Activated CD4-positive, alpha-beta T cell treated with anti-CD3 and anti-CD28 coated beads for 36 hours (primary cell): ENCODE results near the gene TIAM2. TPM values are rescaled to one million over a fixed set of nuclear protein-coding genes. Genes with fewer than 3 reads are reported as not detected.
"Not testable (repeated sequence)": the region's sequence is repeated elsewhere in the genome, so short reads cannot be mapped to it uniquely, and the experiment has no call there.

ENCODE experiments used
- ATAC-seq: fragments of 200-7000 bp; cut with Tn5 transposase; one replicate; pipeline ENCODE4 v1.10.0; 2021; ENCODE audit warnings: mild to moderate bottlenecking, moderate library complexity
- CTCF ChIA-PET: fragments of 350-600 bp; sonication (Branson Sonifier 250); formaldehyde crosslinking; loops from one replicate; lab custom pipeline; 2021; ENCODE audit warnings: antibody characterized with exemption; lab: Charles Lee
- POLR2A ChIA-PET: fragments of 350-600 bp; sonication (Branson Sonifier 250); formaldehyde crosslinking; loops from one replicate; lab custom pipeline; 2021; ENCODE audit warnings: antibody characterized with exemption, inconsistent platforms; lab: Charles Lee
- DNase-seq: peaks from one replicate; pipeline ENCODE4 v3.0.0-alpha.2; 2020
- H3K27ac Mint-ChIP-seq: one replicate; pipeline ENCODE4 v1.8.0; 2021; ENCODE audit warnings: mixed read lengths
- H3K27me3 Mint-ChIP-seq: one replicate; pipeline ENCODE4 v1.8.0; 2021; ENCODE audit warnings: mixed read lengths
- H3K36me3 Mint-ChIP-seq: one replicate; pipeline ENCODE4 v1.8.0; 2021; ENCODE audit warnings: low read depth, mixed read lengths
- H3K4me1 Mint-ChIP-seq: one replicate; pipeline ENCODE4 v1.8.0; 2021; ENCODE audit warnings: mixed read lengths
- H3K4me3 Mint-ChIP-seq: one replicate; pipeline ENCODE4 v1.8.0; 2021; ENCODE audit warnings: mild to moderate bottlenecking, moderate library complexity, mixed read lengths
- H3K9me3 Mint-ChIP-seq: one replicate; pipeline ENCODE4 v1.8.0; 2021; ENCODE audit warnings: low read depth, mixed read lengths
- intact Hi-C, 2 experiments: fragments of 100-400 bp; cut with DNase I in 1 of 2; cut with micrococcal nuclease in 1 of 2; formaldehyde crosslinking; loops; one replicate each; pipeline versions ENCODE4 v1.14.2 to v1.15.1; 2022 to 2024; cut with DNase I, micrococcal nuclease
- total RNA-seq, 2 experiments: library from RNA; stranded (reverse); gene quantifications; one replicate each; pipeline ENCODE4 v1.2.3, GENCODE V29; 2021

TIAM2 gene
- total RNA-seq, 2 experiments from 2014 or later, result 10.4 to 12.0 TPM

DNA sequence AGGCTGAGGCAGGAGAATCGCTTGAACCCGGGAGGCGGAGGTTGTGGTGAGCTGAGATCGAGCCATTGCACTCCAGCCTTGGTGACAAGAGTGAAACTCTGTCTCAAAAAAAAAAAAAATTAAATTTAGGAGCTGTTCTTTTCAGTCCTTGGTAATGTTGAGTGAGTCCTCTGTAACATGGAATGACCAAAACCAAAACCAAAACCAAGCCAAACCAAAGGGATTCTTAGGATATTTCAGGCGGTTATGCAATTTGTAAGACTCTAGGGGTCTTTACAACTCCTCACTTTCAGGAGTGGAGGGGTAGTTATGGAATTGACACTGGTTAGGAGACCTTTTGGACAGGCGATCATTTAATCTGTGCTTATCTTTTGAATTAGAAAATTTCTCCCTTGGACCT is 15.8 kb downstream of the TIAM2 start:
- no peak for DNase-seq
- H3K4me1 Mint-ChIP-seq, result peaks cover 2% of the 10 kb centered on the region
- ChIA-PET CTCF (interaction anchor here (0.8 to 1.7 kb wide), 4 partner anchors 11 to 84 kb away, joined by 3 to 6 read pairs (median 3); no protein-coding TSS in a partner anchor), POLR2A (no interaction called here)
- peaks cover 2% of the 10 kb centered on the region for H3K27me3 Mint-ChIP-seq
- H3K36me3 Mint-ChIP-seq, result no peaks in the 10 kb centered on the region
- no peak overlapping the region for H3K4me3 Mint-ChIP-seq
- no peaks in the 10 kb centered on the region for H3K9me3 Mint-ChIP-seq
- intact Hi-C loops, result no loop called here
- ATAC-seq, result no peak
- H3K27ac Mint-ChIP-seq, result no peak overlapping the region

DNA sequence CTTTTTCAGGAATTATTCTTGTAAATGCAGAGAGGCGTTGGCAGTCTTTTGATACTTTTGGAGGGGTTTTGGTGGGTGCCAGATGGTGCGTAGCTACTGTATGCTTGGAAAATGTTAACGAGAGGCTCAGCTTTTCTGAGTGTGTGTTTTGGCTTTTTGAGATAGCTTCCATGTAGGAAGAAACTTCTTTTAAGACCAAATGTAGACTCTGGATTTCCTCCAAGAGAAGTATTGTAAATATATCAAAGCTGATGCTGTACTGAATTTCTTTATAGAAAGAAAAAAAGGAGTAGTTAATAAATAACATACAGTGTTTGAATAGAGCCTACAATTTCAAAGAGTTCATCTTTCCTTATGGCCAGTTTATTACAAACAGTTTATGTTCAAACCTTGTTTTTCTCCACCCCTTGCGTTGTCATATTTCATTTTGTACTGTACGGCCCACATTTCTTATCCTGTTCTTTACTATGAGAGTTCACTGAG is 16.7 kb downstream of the TIAM2 start:
- peaks cover 2% of the 10 kb centered on the region for H3K4me1 Mint-ChIP-seq
- DNase-seq (no peak), ATAC-seq (no peak)
- CTCF ChIA-PET, result interaction anchor here (0.8 to 1.7 kb wide), 3 partner anchors 10 to 85 kb away, joined by 3 to 6 read pairs (median 3); no protein-coding TSS in a partner anchor
- H3K9me3 Mint-ChIP-seq, result no peaks in the 10 kb centered on the region
- no peak overlapping the region for H3K4me3 Mint-ChIP-seq
- H3K27ac Mint-ChIP-seq, result no peak overlapping the region
- POLR2A ChIA-PET, result no interaction called here
- H3K27me3 Mint-ChIP-seq, result peaks cover 2% of the 10 kb centered on the region
- intact Hi-C loops, result no loop called here
- H3K36me3 Mint-ChIP-seq, result no peaks in the 10 kb centered on the region

DNA sequence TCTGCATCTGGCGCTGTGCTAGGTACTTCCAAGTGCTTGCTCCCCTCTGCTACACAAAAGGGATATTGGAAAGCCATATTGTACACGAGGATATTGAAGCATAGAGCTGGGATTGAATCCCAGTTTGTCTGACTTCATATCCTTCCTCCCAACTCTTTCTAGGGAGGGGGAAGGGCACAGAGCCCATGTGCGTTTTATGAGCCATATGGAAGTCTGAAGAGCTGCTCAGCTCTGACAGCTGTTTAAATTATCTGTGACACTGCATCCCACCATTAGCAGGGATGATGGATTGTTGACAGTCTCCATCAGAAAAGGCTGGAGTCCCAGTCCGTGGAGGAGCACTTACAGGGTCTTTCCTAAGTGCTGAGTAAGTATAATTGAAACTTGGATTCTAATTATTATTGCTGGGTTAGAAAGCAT is 18.4 kb downstream of the TIAM2 start:
- Mint-ChIP-seq H3K9me3 (no peaks in the 10 kb centered on the region), H3K27ac (no peak overlapping the region), H3K27me3 (peaks cover 2% of the 10 kb centered on the region), H3K36me3 (no peaks in the 10 kb centered on the region), H3K4me1 (peaks cover 2% of the 10 kb centered on the region), H3K4me3 (no peak overlapping the region)
- ChIA-PET POLR2A (no interaction called here), CTCF (no interaction called here)
- no peak for ATAC-seq
- DNase-seq, result no peak
- intact Hi-C loops, result no loop called here

DNA sequence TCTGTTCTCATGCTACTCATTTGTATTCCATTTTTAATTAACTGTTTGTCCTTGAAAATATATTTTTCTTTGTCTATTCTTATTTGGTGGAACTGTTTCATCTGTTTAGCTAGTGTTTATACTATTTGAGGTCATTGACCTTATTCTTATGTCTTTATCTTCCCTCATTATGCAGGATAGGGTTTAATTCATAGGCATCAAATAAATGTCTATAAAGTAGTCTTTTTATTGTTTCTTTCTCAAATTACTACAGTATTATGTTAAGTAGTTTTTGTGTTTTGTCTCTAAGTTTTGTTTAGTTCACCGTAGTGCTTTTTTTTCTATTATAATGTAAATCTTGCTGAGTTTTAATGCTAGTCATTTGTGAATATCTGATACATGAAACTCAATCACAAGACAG is 19.0 kb downstream of the TIAM2 start:
- Mint-ChIP-seq H3K36me3 (no peaks in the 10 kb centered on the region), H3K9me3 (no peaks in the 10 kb centered on the region), H3K27me3 (no peaks in the 10 kb centered on the region), H3K27ac (no peak overlapping the region), H3K4me1 (peaks cover 2% of the 10 kb centered on the region), H3K4me3 (no peak overlapping the region)
- ATAC-seq, result no peak
- ChIA-PET CTCF (no interaction called here), POLR2A (no interaction called here)
- intact Hi-C loops, result no loop called here
- DNase-seq, result no peak

DNA sequence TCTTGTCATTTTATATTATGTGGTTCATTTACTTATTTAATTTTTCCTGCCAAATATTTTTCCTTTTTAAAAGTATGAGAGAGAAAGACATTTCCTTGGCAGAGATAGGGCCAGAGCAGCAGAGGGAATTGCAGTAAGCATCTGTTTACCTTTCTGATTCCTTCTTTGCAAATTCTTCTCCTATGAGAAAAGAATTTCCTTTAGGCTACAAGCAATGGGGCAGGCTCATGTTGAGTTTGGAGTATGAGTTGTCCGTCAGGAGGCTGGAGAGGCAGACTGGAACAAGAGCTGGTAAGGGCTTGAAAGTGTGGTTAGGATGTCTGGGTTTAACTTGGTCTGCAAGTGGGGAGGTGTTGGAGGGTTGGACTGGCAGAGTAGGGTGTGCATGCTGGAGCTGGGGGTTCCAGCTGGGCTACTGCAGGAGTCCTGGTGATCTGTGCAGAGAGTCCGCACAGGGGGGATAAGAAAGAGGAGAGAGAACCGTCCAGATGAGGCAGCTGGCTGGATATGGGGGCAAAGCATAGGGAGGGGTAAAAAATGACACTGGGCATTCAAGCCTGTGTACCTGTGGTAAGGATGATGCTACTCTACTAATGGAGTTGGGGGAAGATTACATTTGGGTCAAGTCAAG is 19.7 kb downstream of the TIAM2 start:
- DNase-seq (no peak), ATAC-seq (no peak)
- H3K9me3 Mint-ChIP-seq, result no peaks in the 10 kb centered on the region
- no peak overlapping the region for H3K4me3 Mint-ChIP-seq
- no peaks in the 10 kb centered on the region for H3K27me3 Mint-ChIP-seq
- no peaks in the 10 kb centered on the region for H3K36me3 Mint-ChIP-seq
- intact Hi-C loops, result no loop called here
- ChIA-PET CTCF (interaction anchor here (0.7 kb wide), 1 partner anchor 35 kb away, joined by 4 read pairs; no protein-coding TSS in a partner anchor), POLR2A (no interaction called here)
- peaks cover 2% of the 10 kb centered on the region for H3K4me1 Mint-ChIP-seq
- no peak overlapping the region for H3K27ac Mint-ChIP-seq

DNA sequence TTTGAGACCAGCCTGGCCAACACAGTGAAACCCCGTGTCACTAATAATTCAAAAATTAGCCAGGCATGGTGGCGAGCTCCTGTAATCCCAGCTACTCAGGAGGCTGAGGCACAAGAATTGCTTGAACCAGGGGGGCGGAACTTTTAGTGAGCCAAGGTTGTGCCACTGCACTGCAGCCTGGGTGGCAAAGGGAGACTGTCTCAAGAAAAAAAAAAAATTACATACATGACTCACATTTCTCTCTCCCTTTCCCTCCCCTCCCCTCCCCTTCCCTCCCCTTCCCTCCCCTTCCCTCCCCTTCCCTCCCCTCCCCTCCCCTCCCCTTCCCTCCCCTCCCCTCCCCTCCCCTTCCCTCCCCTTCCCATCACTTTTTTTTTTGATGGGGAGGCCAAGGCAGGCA is 23.3 kb downstream of the TIAM2 start:
- CTCF ChIA-PET, H3K27ac Mint-ChIP-seq, H3K27me3 Mint-ChIP-seq, H3K4me3 Mint-ChIP-seq, H3K4me1 Mint-ChIP-seq, ATAC-seq, intact Hi-C loops, H3K36me3 Mint-ChIP-seq, DNase-seq, H3K9me3 Mint-ChIP-seq, POLR2A ChIA-PET: not testable (repeated sequence)

DNA sequence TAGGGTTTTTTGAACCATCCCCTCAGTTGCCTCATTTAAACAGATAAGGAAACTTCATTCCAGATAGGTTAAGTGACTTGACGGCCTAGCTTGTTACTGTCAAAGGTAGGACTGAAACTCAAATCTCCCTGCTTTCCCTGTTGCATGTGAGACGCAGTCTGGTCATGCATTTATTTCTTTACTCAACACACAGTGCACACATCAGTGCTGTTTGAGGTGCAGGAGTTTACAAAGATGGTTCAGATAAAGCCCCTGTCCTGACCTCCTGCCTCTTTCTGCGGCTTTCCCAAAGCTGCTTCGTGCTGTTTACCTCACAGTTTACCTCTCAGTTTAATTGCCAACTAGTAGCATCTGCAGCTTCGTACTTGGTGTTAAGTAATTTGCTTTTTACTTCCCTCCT is 26.6 kb downstream of the TIAM2 start:
- Mint-ChIP-seq H3K27me3 (no peaks in the 10 kb centered on the region), H3K27ac (no peak overlapping the region), H3K9me3 (no peaks in the 10 kb centered on the region), H3K4me1 (peaks cover 5% of the 10 kb centered on the region), H3K36me3 (no peaks in the 10 kb centered on the region), H3K4me3 (no peak overlapping the region)
- ChIA-PET POLR2A (interaction anchor here (0.6 kb wide), 1 partner anchor 19 kb away, joined by 4 read pairs; no protein-coding TSS in a partner anchor), CTCF (interaction anchor here (0.8 to 1.3 kb wide), 3 partner anchors 10 to 93 kb away, joined by 3 to 6 read pairs (median 3); no protein-coding TSS in a partner anchor)
- no peak for ATAC-seq
- intact Hi-C loops, result no loop called here
- DNase-seq, result no peak

DNA sequence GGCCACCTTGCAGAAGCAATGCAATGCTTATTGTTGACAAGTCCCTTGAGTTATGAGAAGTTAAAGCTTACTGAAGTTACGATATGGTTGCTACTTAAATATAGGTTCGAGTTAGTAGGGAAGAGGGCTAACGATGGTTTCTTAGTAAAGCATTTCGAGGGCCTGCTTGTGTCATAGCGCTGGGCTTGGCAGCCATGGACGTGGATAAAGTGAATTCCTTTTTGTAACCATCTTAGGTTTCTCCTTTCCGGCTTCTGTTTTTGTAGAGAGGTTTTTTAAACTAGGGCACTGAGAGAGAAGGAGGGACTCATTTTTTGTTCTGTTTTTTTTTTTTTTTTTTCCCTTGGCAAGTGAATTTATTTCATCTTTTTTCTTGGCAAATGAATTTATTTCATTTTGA is 27.6 kb downstream of the TIAM2 start:
- CTCF ChIA-PET, result interaction anchor here (1.3 kb wide), 1 partner anchor 94 kb away, joined by 6 read pairs; no protein-coding TSS in a partner anchor
- H3K27me3 Mint-ChIP-seq, result no peaks in the 10 kb centered on the region
- H3K9me3 Mint-ChIP-seq, result no peaks in the 10 kb centered on the region
- H3K27ac Mint-ChIP-seq, result no peak overlapping the region
- intact Hi-C loops, result no loop called here
- no peak for ATAC-seq
- DNase-seq, result no peak
- POLR2A ChIA-PET, result no interaction called here
- no peaks in the 10 kb centered on the region for H3K36me3 Mint-ChIP-seq
- H3K4me3 Mint-ChIP-seq, result no peak overlapping the region
- H3K4me1 Mint-ChIP-seq, result peaks cover 6% of the 10 kb centered on the region

DNA sequence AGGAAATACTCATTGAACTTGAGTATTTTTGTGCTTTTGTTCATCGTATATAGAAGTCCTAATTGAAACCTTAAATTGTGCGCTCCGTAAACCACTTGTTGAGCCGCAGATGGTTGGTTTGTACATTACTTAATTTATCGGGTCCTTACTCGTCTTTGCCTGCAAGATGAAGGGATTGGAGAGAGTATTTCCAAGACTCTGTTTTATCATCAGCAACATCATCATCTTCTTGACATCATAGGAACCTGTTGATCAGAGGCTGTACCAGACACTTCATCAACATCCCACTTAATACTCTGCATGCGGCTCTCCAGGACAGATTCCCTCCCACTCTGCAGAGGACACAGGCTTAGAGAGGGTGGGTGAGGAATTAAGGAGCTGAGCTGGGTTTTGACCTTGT is 28.6 kb downstream of the TIAM2 start:
- Mint-ChIP-seq H3K9me3 (no peaks in the 10 kb centered on the region), H3K4me3 (no peak overlapping the region), H3K4me1 (peaks cover 6% of the 10 kb centered on the region), H3K36me3 (no peaks in the 10 kb centered on the region), H3K27me3 (no peaks in the 10 kb centered on the region), H3K27ac (no peak overlapping the region)
- ChIA-PET CTCF (interaction anchor here (0.6 kb wide), 1 partner anchor 132 kb away, joined by 5 read pairs; no protein-coding TSS in a partner anchor), POLR2A (no interaction called here)
- intact Hi-C loops, result no loop called here
- no peak for DNase-seq
- no peak for ATAC-seq

DNA sequence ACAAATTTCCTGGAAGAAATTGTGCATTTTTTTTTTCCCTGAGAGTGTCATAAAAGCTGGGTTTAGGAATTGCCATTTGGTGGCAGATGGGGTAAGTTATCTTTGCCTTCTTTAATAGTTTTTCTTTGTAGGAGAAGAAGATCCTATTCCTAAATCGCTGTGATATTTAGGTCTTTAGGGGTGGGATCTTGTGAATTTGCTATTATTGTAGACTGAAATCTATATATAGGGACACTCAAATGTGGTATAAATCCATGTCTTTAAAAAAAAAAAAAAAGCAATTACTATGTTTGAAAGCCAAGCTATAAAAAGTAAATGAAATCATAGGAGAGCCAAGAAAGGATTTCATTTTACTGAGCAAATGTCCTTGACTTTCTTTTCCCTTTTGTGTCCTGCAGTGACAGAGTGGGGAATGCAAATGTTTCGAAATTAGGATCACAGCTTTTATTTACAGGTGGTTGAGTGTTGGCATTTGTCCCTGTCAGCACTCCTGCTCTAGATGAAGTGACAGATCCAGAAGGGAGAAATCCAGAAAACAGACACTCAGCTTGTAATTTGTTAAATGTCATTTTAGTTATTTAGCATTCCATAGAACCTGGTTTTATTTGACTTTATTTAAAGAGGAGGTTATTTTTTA is 29.4 kb downstream of the TIAM2 start:
- Mint-ChIP-seq H3K9me3 (no peaks in the 10 kb centered on the region), H3K36me3 (no peaks in the 10 kb centered on the region), H3K27ac (no peak overlapping the region), H3K4me1 (peaks cover 6% of the 10 kb centered on the region), H3K27me3 (no peaks in the 10 kb centered on the region), H3K4me3 (no peak overlapping the region)
- ATAC-seq (no peak), DNase-seq (no peak)
- ChIA-PET POLR2A (interaction anchor here (0.6 kb wide), 1 partner anchor 224 kb away, joined by 3 read pairs; no protein-coding TSS in a partner anchor), CTCF (interaction anchor here (0.6 kb wide), 1 partner anchor 93 kb away, joined by 4 read pairs; no protein-coding TSS in a partner anchor)
- intact Hi-C loops, result no loop called here

DNA sequence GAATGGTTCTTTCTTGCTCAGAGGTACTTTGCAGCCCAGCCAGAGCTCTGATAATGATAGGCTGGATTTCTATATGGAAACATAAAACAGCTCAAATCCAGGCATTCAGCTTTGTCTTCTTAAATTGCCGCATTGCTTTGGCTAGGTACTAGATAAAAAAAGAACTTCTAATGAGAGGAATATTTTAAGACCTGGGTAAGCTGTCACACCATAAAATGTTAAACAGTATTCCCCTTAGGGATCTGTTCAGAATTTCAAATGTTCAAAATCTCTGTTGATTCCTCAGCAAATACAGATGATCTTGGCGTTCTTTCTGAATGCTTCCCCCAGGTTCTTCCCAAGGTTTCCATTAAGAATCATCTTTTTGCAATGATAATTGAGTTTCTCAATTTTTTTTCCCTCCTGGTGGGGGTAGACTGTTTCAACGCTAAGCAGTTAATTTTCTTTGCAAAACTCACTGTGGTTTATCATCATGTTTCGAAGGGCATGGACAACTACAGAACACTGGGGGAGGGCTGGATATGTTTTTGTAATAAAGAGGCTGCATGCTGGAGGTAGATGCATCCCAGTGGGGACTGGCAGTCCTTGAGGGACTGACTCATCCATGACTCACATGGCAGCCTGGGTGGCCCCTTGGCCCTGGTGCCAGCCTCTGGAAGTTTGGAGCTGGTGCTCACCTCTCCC is 31.0 kb downstream of the TIAM2 start:
- Mint-ChIP-seq H3K27ac (no peak overlapping the region), H3K27me3 (no peaks in the 10 kb centered on the region), H3K36me3 (no peaks in the 10 kb centered on the region), H3K9me3 (no peaks in the 10 kb centered on the region), H3K4me3 (no peak overlapping the region), H3K4me1 (peaks cover 6% of the 10 kb centered on the region)
- peak; percentile 36 for ATAC-seq
- ChIA-PET POLR2A (no interaction called here), CTCF (no interaction called here)
- intact Hi-C loops, result no loop called here
- DNase-seq, result peak; percentile 30
